Measurements from ENCODE around the gene AK5.
"Not testable (repeated sequence)": the region's sequence is repeated elsewhere in the genome, so short reads cannot be mapped to it uniquely, and the experiment has no call there.

Gene AK5

GRCh38 chr1:77494026-77494425 is 212.2 kb downstream of the AK5 start:
- no peak for DNase-seq (ENCODE audit: low spot score)
- FAIRE-seq: no peak

GRCh38 chr1:77498918-77499317 is 217.1 kb downstream of the AK5 start:
- no peak for FAIRE-seq
- DNase-seq (ENCODE audit: low spot score): no peak

- DNase-seq (ENCODE audit: low spot score) (no peak), FAIRE-seq (no peak)
Measured at GRCh38 chr1:77499466-77499865, 217.6 kb downstream of the AK5 start.

- no peak for FAIRE-seq
- no peak for DNase-seq (ENCODE audit: low spot score)
Measured at GRCh38 chr1:77504986-77505385, 223.2 kb downstream of the AK5 start.

GRCh38 chr1:77506771-77507170 is 225.0 kb downstream of the AK5 start:
- no peak for FAIRE-seq
- no peak for DNase-seq (ENCODE audit: low spot score)

- no peak for FAIRE-seq
- DNase-seq (ENCODE audit: low spot score): no peak
Measured at GRCh38 chr1:77509051-77509492, 227.3 kb downstream of the AK5 start.

GRCh38 chr1:77509898-77510297 is 228.1 kb downstream of the AK5 start:
- DNase-seq (ENCODE audit: low spot score): no peak
- FAIRE-seq: no peak

GRCh38 chr1:77511440-77511840 is 229.6 kb downstream of the AK5 start:
- peak; percentile 13 for FAIRE-seq

GRCh38 chr1:77512650-77513049 is 230.8 kb downstream of the AK5 start:
- FAIRE-seq; DNase-seq (ENCODE audit: low spot score): not testable (repeated sequence)

More at GRCh38 chr1:77511440-77511840, 229.6 kb downstream of the AK5 start:
- DNase-seq (ENCODE audit: low spot score): peak; percentile 14

- DNase-seq (ENCODE audit: low spot score) (peak; percentile 64), FAIRE-seq (peak; percentile 13)
Measured at GRCh38 chr1:77513839-77514763, 232.3 kb downstream of the AK5 start.

GRCh38 chr1:77514921-77515776 is 233.3 kb downstream of the AK5 start:
- DNase-seq (ENCODE audit: low spot score): peak; percentile 70
- peak; percentile 27 for FAIRE-seq

GRCh38 chr1:77516106-77516505 is 234.3 kb downstream of the AK5 start:
- FAIRE-seq: peak; percentile 50
- DNase-seq (ENCODE audit: low spot score): no peak

- FAIRE-seq: no peak
- DNase-seq (ENCODE audit: low spot score): no peak
Measured at GRCh38 chr1:77524038-77524437, 242.2 kb downstream of the AK5 start.

GRCh38 chr1:77531149-77531548 is 249.3 kb downstream of the AK5 start:
- DNase-seq (ENCODE audit: low spot score); FAIRE-seq: not testable (repeated sequence)

GRCh38 chr1:77531596-77532280 is 249.9 kb downstream of the AK5 start:
- not testable (repeated sequence) for FAIRE-seq
- peak; percentile 27 for DNase-seq (ENCODE audit: low spot score)

- FAIRE-seq: no peak
- no peak for DNase-seq (ENCODE audit: low spot score)
Measured at GRCh38 chr1:77532641-77533040, 250.8 kb downstream of the AK5 start.

- FAIRE-seq (no peak), DNase-seq (ENCODE audit: low spot score) (peak; percentile 48)
Measured at GRCh38 chr1:77533660-77534305, 252.0 kb downstream of the AK5 start.

- FAIRE-seq (no peak), DNase-seq (ENCODE audit: low spot score) (no peak)
Measured at GRCh38 chr1:77534456-77534855, 252.6 kb downstream of the AK5 start.

- DNase-seq (ENCODE audit: low spot score): peak; percentile 75
Measured at GRCh38 chr1:77536813-77537212, 255.0 kb downstream of the AK5 start.

GRCh38 chr1:77538956-77539518 is 257.2 kb downstream of the AK5 start:
- FAIRE-seq (no peak), DNase-seq (ENCODE audit: low spot score) (peak; percentile 73)

More at GRCh38 chr1:77536813-77537212, 255.0 kb downstream of the AK5 start:
- FAIRE-seq: no peak

All from urothelium cell line (cell line).